Lower leg skin (tissue), 3 donors: ENCODE data around the gene ADGRG3.

Experiments used
- CTCF ChIP-seq, 3 donors: fragments of 450-650 bp; IDR thresholded peaks; one replicate each; pipeline ENCODE4 v1.5.1; 2016; ENCODE audit warnings: antibody characterized with exemption in 3 of 3, mild to moderate bottlenecking in 3 of 3, moderate library complexity in 2 of 3
- POLR2A ChIP-seq, 2 donors: fragments of 450-650 bp; IDR thresholded peaks; one replicate each; pipeline ENCODE4 v1.6.1; 2016 to 2017; ENCODE audit warnings: antibody characterized with exemption in 2 of 2, mild to moderate bottlenecking in 1 of 2, moderate library complexity in 1 of 2

GRCh38 chr16:57696240-57696639, 28.1 kb downstream of the ADGRG3 start:
- TF ChIP-seq POLR2A (IDR thresholded peaks at IDR 0.05): no peak
- no peak for TF ChIP-seq CTCF (IDR thresholded peaks at IDR 0.05)
